ENCODE results near the gene TLR1. TPM values are rescaled to one million over a fixed set of nuclear protein-coding genes. Genes with fewer than 3 reads are reported as not detected.
A peak's percentile ranks its signal among the peaks of the same experiment; 100 is the strongest.
"Not testable (repeated sequence)": the region's sequence is repeated elsewhere in the genome, so short reads cannot be mapped to it uniquely, and the experiment has no call there.

TLR1 gene
- total RNA-seq, 2 donors from 2014 or later: 11.1 to 15.8 TPM

DNA sequence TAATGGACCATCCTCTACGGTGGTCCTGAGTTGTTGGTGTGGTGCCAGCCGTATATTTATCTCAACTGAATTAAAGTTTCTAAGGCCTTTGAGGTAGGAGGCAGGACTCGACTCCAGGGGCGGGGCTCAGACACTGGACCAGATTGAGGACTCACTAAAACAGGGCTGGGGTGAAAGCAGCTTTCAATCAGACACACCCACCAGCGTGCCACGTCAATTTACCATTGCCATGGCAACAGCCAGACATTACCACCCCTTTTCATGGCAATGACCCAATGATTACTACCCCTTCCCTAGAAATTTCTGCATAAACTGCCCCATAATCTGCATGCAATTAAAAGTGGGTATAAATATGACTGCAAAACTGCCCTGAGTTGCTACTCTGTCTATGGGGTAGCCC is 6.7 kb upstream of the TLR1 start:
- intact Hi-C loops (cut with DNase I): no loop called here
- DNase-seq (ENCODE audit: low spot score): peak; percentile 38

DNA sequence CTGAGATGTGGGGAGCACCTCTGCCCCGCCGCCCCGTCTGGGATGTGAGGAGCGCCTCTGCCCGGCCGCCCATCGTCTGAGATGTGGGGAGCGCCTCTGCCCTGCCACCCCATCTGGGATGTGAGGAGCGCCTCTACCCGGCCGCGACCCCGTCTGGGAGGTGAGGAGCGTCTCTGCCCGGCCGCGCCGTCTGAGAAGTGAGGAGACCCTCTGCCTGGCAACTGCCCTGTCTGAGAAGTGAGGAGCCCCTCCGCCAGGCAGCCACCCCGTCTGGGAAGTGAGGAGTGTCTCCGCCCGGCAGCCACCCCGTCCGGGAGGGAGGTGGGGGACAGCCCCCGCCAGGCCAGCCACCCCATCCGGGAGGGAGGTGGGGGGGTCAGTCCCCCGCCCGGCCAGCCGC is 2.9 kb upstream of the TLR1 start:
- DNase-seq (ENCODE audit: low spot score): peak; percentile 53
- intact Hi-C loops (cut with DNase I): not testable (repeated sequence)

DNA sequence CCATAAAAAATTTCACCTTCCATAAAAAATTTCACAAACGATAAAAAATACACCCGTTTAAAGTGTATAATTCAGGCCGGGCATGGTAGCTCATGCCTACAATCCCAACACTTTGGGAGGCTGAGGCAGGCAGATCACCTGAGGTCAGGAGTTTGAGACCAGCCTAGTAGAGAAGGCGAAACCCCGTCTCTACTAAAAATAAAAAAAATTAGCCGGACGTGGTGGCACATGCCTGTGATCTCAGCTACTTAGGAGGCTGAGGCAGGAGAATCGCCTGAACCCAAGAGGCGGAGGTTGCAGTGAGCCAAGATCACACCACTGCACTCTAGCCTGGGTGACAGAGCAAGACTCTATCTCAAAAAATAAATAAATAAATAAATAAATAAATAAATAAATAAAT is 1.7 kb upstream of the TLR1 start:
- intact Hi-C loops (cut with DNase I); DNase-seq (ENCODE audit: low spot score): not testable (repeated sequence)

DNA sequence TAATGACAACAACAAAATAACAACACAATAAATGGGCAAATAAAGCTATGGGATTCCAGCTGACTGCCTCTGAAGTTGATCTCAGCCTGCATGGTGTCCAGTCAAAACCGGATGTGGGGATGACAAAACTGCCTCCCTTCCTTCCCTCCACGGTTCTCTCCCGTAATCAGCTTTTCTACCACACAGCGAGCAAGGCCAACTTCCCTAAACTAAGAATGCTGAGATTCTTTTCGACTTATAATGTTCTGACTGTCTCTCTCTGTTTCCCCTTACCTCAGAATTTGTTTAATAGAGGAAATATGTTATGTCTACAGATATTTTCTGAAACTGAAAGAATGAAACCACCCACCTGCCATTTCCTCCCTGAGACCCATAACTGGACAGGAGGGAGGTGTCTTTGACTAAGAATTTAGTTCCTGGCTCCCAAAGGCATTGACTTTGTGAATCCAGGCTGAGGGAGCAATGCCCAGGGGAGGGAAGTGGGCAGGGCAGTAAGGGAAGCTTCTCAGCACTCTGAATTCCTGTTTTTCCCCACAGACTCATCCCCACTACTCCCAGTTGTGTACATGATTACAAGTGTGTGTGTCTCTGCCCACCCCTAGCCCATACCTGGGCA is 1.0 kb upstream of the TLR1 start:
- DNase-seq (ENCODE audit: low spot score): peak; percentile 48
- intact Hi-C loops (cut with DNase I): no loop called here

DNA sequence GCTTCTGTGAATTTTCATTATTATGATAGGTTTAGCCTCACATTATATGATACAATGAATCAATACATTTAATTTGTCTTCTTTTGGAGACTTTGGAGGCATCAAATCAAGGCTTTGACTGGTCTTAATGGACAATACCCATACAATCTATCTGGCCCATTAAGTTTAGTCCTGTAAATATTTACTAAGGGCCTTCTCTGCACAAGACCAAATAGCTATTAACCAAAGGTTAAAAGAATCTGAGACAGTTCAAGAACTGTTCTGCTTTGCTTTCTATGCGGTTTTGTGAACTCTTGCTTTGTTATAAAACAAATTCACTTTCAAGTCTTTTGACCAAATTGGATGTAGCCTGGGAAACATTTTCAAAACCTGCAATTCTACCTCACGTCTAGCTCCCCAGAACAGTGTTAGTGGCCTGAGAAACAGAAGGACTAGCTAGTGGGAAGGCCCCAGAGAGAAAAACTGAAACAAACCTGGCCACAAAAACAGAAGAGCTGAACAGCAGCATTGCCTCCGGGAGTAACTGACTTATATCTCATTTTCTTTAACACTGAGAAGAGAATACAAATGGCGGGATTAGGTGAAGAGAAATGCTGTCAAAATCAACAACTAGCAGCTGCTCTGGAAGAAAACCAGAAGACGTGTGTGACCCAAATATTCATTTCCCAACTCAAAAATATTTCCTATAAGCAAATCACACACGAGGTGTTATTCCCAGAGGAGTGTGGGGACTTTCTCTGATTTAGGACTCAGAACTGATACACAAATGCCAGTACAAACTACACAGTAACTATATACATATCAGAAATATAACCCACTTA is 548 bp downstream of the TLR1 start:
- DNase-seq (ENCODE audit: low spot score): no peak
- intact Hi-C loops (cut with DNase I): no loop called here

DNA sequence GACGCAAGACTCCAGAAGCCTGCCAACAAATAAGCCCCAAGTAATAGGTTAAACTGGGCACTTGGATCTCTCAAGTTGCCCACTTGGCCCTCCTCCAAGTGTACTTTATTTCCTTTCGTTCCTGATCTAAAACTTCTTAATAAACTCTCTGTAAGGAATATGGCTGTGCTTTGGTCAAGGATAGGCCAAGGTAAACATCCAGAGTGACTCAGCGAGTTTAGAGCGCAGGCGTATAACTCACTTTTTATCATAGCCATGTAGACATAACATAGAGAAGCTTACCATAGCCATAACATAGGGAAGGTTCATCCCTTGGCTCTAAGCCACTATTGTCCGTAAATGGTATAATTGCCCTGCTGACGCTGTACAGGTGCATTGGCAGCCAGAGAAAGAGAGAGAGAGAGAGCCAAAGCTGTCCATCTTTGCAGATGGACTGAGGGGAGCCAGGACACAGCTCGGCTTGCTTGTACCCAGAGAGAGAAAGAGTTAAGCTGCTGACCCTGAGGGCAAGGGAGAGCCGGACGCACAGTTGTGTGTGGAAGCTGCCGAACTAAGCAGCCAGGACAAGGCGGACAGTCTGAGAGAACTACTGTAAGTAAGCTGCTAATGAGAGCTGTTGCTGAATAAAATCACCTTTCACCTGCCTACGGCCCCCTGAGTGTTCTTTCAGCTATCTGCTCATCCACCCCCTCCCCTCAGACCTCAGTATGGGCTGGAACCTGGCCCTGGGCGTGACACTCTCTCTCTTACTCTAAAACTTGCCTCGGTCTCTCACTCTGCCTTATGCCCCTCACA is 1.8 kb downstream of the TLR1 start:
- DNase-seq (ENCODE audit: low spot score): no peak
- intact Hi-C loops (cut with DNase I): no loop called here

DNA sequence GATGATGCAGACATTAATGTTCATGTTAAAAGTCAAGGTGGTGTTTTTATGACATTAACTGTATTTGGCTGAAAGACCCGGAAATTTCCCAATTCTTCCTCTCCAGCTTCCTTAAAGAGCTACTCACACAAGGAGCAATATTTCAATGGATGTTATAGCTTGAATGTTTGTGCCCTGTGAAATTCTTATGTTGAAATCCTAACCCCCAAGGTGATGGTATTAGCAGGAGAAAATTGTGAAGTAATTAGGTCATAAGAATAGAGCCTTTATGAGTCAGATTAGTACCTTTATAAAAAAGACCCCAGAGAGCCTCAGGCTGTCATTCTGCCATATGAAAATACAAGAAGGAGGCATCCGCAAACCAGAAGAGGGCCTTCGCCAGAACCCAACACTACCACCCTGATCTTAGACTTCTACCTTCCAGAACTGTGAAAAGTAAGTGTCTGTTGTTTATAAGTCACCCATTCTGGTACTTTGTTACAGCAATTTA is 3.6 kb downstream of the TLR1 start:
- intact Hi-C loops (cut with DNase I): no loop called here
- DNase-seq (ENCODE audit: low spot score): no peak

DNA sequence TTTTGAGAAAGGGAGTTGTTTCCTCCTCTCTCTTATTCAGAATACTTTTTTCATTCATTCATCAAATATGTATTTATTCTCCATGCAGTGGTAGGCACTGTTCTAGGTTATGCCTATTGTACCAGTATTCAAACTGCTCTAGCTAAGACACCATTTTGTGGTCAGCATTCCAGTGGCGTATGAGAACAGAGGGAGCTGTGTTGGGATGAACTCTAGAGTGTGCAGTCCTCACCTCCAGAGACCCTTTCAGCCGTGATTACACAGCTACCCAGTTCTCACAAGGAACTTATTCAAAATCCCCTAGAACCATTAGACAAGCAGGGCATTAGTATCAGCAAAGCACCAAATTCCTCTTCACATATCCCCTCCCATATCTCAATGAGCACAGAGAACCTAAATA is 4.2 kb downstream of the TLR1 start:
- intact Hi-C loops (cut with DNase I): no loop called here
- no peak for DNase-seq (ENCODE audit: low spot score)

DNA sequence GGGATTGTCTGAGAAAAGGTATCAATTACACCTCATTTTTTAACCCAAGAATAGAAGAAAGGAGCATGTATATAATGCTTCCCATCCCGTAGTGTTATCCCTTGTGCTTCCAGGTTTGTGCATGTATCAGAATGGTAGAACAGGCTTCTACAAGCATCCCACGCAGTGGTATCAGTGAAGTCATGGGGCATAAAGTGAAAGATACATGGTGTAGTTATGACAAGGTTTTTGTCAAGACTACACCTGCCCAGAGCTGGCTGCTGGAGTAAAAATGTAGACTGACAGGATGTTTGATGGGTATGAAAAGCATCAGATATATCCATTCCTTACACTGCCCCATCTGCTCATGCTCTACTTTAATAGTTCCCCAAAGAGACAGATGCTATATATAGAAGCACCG is 9.5 kb downstream of the TLR1 start:
- no peak for DNase-seq (ENCODE audit: low spot score)
- intact Hi-C loops (cut with DNase I): no loop called here

DNA sequence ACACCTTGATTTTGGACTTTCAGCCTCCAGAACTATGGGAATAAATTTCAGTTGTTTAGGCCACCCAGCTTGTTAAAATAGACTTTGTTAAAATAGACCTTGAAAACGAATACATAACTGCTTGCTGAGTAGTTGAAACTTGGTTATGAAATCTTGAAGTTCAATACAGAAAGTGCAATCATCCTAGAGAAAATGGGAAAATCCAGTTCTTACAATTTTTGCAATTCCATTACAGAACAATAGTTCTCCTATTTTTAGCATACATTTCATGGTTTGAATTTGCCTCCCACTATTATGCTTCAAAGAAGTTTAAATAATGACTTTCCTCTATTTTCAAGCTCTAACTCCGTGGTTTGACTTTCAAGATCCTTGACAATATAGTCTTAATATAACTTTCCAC is 10.5 kb downstream of the TLR1 start:
- intact Hi-C loops (cut with DNase I): no loop called here
- DNase-seq (ENCODE audit: low spot score): no peak

DNA sequence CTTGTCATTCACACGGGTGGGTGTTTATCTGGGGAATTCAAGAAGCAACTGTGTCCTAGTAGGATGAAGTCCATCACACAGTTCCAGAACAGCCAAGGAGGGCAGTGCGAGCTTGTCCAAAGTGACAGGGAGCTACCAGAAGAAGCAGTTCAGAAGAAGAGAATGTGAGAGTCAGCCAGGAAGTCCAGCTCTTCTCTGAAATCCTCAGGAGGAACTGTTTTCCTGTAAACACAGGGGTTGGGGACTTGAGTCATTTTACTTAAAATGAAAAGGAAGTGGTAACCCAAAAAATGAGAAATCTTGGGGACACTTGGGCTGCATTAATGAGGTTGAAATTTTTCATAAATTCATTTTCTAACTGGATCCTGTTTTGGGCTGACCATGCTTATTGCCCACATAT is 13.6 kb downstream of the TLR1 start:
- intact Hi-C loops (cut with DNase I): no loop called here
- DNase-seq (ENCODE audit: low spot score): no peak

DNA sequence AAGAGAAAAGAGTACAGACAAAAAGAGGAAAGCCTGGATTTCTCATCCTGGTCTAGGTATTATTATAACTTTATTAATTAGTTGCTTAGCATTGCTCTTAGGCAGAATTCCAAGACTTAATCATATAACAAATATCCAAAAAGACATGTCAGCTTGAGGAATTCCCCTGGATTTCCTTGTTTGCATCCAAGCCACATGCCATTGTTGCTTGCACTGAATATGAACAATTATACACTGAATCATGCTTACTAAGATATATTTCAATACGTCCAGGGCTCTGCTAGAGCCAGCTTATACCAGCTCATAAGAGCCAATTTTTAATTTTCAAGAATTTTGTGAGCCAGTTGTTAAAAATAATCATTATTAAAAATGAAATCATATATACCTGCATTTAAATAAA is 16.3 kb downstream of the TLR1 start:
- intact Hi-C loops (cut with DNase I): no loop called here
- no peak for DNase-seq (ENCODE audit: low spot score)

DNA sequence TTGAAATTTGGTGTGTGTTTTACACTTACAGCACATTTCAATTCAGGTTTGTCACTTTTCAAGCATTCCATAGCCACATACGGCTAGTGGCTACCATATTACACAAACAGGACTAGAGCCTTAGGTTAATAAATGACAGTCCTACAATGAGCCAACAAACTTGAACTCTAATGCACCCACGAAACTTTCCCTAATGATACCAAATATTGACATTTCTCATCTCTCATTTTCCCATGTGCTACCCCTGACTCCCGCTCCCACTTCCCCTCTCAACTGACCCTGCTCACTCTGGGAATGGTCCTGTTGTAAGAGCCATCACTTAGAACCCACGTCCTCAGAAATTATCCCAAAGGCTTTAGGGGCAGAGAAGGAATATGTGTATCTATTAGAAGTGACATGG is 16.9 kb downstream of the TLR1 start:
- intact Hi-C loops (cut with DNase I): no loop called here
- no peak for DNase-seq (ENCODE audit: low spot score)

DNA sequence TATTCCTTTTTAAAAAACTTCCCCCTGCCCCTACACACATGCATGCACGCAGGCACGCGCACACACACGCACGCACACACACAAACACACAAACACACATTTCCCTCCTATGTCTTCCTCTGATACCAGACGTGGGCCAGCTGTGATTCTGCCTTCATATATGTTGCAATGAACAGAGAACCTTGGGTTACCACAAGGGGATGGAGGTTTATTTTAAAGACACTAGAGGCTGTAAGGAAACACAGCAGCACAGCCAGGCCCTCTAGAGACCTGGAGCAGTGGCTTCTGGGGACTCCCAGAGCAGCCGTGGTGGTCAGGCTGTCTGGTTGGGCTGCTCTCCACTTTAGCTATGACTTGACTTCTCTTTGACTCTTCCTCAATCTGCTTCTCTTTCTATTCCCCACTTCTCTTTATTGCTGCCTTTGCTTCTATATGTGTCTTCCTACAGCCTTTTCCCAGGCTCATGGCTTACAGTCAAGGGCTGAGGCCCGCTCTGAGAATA is 18.6 kb downstream of the TLR1 start:
- intact Hi-C loops (cut with DNase I): no loop called here
- no peak for DNase-seq (ENCODE audit: low spot score)

DNA sequence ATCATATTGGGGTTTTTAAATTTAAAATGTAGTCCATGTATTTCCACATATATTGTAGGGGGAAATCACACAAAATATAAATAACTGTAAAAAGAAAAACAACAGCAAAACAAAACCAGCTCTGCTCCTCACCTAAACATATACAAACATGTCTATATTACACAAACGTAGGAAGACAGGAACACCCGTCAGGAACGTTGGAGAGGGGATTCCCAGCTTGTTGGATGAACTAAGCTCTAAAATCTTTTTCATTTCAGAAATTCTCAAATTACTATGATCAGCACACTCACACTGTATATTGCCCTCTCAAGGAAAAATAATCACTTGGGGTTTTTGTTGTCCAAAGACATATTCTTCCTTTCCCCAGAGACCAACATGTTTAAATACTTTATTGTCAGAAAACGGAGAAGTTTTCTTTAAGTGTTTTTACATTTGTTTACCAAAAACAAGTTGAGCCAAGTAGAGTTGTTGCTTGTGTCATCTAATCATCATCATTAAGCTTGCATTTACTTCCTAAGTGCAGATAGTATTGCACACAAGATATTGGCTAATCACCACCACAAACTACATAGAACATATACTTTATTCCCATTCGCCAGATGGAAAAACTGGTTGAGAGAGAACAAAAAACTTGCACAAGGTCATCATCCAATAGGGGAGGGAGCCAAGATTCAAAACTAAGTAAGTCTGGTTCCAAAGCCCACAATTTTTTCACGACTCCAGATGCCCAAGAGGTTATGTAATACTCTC is 19.4 kb downstream of the TLR1 start:
- intact Hi-C loops (cut with DNase I): no loop called here
- DNase-seq (ENCODE audit: low spot score): no peak

DNA sequence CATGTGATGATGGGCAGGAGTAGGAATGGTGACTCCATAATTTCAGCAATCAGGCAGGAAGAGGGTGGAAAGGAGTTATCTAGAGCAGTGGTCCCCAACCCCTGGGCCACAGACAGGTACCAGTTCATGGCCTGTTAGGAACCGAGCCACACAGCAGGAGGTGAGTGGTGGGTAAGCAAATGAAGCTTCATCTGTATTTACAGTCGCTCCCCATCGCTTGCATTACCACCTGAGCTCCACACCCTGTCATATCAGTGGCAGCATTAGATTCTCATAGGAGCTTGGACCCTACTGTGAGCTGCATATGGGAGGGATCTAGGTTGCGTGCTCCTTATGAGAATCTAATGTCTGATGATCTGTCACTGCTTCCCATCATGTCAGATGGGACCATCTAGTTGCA is 20.4 kb downstream of the TLR1 start:
- intact Hi-C loops (cut with DNase I): no loop called here
- DNase-seq (ENCODE audit: low spot score): no peak

DNA sequence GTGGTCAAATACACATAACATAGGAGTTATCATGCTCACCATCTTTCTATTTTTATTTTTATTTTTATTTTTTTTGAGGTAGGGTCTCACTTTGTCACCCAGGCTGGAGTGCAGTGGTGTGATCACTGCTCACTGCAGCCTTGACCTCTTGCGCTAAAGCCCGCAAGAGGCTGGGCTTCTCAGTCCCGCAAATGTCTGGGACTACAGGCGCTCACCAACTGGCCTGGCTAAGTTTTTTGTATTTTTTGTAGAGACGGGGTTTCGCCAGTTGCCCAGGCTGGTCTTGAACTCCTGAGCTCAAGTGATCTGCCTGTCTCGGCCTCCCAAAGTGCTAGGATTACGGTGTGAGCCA is 21.5 kb downstream of the TLR1 start:
- intact Hi-C loops (cut with DNase I): no loop called here

DNA sequence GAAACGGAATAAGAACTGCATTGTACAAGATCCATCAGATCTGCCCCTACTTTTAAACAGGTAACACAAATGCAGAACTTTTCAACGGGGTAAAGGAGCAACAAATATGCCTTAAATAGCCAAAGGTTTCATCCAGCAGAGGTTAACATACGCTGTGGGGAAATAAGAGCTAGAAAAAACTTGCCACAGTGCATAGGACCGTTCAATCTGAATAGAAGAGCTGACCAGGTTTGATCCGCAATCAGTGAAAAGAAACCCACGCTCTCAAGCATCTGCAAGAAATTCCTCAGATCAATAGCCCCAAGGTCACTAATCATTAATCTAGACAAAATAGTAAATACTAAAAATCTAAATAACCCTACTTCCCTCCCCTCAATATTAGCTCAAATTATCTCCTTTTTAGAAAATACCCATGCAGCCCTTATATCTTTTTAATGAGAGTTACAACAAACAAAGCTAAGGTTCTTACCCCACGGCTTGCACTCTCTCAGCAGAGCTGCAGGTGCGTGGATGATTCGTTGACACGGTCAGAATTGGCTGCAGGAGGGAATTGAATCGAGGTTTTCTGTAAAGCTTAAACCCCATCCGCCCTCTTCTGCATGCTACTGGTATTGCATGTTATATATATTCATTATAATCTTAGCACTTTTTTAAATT is 22.0 kb downstream of the TLR1 start, which contains the start of gene TLR10:
Gene TLR10 (minus strand): TSS at position 539 of the 657 bp plus-strand sequence. CDS start 7,400 bp downstream, outside the sequence.
- intact Hi-C loops (cut with DNase I): no loop called here
- no peak for DNase-seq (ENCODE audit: low spot score)

More for the DNA sequence above, 21.5 kb downstream of the TLR1 start:
- DNase-seq (ENCODE audit: low spot score): no peak

DNA sequence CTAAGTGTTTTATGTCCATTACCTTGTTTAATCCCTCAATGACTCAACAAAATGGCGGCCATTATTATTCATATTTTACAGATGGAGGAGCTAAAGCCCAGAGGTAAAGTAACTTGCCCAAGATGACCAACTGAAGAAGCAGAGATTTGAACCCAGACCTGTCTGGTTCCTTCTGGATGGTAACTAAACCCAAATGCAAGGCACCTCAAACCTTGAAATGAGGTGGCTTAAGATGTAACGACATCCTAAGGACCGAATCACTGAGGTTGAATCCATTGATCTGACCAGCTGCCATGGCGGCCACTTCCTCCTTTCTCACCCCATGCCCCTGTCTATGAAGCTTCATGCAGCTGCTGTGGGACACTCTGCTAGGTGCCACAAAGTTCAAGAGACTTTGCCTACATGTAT is 22.7 kb downstream of the TLR1 start:
- intact Hi-C loops (cut with DNase I): no loop called here
- DNase-seq (ENCODE audit: low spot score): no peak
